Skeletal muscle cell (primary cell): ENCODE measurements around the gene PITPNC1.
"Not testable (repeated sequence)": the region's sequence is repeated elsewhere in the genome, so short reads cannot be mapped to it uniquely, and the experiment has no call there.

Experiments used
- DNase-seq: peaks from one replicate; pipeline ENCODE4 v3.0.0-alpha.2; 2010; ENCODE audit warnings: low read depth
- H3K4me3 ChIP-seq: 2 replicates; pipeline ENCODE4 v1.5.1; 2011; ENCODE audit warnings: low read depth, mild to moderate bottlenecking, control low read depth, low read length, moderate library complexity

Gene PITPNC1

DNA sequence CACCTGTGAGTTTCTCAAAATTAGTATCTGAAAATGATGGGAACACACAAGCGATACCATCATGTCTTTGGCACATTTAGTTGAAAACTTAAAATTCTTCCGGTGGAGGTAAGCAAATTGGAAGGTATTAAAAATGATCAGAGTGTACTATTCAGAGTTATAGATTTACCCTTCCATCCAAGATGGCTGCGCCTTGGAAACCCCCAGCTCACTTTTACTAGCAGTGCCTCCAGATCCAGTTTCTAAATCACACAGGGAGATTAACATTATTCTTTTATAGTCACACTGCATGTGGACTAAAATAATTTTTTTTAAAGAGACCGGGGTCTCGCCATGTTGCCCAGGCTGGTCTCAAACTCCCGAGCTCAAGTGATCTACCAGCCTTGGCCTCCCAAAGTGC, 15.0 kb downstream of the PITPNC1 start:
- no peak overlapping the region for H3K4me3 ChIP-seq
- DNase-seq: no peak

DNA sequence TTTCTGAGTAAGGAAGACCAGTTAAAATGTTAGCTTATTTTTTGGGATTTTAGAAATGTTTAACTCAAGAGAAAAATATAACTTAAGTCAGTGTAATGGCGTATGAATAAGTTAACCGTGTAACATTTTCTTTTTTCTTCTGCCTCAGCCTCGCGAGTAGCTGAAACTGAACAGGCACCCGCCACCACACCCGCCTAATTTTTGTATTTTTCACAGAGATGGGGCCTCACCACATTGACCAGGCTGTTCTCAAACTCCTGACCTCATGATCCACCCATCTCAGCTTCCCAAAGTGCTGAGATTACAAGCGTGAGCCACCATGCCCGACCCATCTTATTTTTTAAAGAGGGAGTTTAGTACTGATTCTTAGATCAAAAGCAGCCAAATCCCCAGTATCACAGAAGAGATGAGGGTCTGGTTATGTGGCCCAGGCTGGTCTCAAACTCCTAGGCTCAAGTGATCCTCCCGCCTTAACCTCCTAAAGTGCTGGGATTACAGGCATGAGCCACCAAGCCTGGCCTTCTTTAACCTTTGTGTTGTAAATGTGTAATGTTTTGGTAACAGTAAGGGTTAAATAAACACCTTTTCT, 16.8 kb downstream of the PITPNC1 start:
- no peak for DNase-seq
- H3K4me3 ChIP-seq: no peak overlapping the region

DNA sequence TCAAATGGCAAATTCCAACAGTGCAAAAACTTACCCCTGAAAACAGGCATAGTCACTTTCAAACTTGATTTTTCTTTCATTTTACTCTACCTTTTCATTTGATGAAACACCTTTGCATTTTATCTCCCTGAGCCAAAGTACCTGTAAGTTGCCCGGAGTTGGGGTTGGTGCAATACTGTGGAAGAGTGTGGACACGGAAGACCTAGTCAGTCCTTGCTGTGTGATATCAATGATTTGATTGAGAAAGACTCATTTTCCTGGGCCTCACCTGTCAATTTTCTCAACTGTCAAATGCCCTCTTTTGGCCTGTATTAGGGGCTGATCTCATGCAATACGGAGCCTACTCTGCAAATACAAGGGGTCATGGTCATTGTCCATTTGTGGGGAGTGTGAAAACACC, 22.6 kb downstream of the PITPNC1 start:
- no peak for DNase-seq
- no peak overlapping the region for H3K4me3 ChIP-seq

DNA sequence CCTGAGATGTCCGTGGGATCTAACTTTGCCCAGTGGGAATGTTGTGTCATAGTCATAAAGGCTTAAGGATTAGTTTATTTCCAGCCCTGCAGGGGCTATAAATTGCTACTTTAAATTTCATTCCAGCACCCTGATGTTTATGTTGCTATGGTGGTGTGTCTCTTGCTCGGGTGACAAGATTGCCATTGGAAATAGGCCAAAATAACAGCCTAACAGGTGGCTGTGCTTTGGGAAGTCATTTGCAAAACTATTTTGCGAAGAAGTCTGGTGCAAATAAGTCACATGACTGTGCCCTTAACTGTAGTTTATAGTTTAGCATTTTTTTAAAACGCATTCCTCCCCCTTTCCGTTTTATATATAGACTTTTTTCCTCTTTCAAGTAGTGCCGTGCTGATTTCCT, 23.1 kb downstream of the PITPNC1 start:
- DNase-seq: no peak
- no peak overlapping the region for H3K4me3 ChIP-seq

DNA sequence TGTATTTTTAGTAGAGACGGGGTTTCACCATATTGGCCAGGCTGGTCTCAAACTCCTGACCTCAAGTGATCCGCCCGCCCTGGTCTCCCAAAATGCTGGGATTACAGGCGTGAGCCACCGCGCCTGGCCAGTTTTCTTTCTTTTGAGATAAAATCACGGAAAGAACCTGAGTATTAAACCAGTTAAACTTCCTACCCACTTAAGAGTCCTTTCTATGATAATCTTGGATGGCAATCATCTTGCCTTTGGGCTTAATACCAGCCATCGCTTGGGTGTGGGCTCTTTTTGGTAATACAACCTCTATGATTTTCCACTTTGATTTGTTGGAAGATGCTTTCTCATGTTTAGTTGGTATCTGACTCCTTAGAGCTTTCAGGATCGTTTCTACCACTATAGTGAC, 24.0 kb downstream of the PITPNC1 start:
- H3K4me3 ChIP-seq: no peak overlapping the region
- no peak for DNase-seq

DNA sequence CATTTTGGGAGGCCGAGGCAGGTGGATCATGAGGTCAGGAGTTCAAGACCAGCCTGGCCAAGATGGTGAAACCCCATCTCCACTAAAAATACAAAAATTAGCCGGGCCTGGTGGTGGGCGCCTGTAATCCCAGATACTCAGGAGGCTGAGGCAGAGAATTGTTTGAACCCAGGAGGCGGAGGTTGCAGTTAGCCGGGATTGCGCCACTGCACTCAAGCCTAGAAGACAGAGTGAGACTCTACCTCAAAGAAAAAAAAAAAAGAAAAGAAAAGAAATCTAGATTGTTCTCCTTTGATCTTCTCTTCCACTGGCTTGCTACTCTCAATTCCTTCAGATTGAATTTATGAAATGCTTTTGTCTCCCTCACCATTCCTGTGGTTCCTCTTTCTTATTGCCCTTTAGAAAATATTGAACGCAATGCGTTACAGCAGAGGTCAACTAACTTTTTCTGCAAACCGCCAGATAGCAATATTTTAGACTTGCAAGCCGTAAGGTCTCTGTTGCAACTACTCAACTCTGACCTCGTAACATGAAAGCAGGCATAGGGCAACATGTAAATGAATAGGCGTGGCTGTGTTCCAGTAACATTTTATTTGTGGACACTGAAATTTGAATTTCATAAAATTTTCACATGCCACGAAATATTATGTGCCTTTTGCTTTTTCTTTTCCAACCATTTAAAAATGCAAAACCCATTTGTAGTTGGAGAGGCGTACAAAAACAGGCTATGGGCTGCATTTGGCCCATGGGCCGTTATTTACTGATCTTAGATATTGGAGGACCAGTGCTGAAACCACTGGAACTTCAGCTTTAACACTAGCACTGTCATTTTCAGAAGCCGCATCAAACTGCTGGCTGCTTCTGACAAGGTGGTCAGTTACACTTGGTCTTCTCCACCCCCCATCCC, 24.8 kb downstream of the PITPNC1 start:
- DNase-seq: no peak
- H3K4me3 ChIP-seq: no peak overlapping the region

DNA sequence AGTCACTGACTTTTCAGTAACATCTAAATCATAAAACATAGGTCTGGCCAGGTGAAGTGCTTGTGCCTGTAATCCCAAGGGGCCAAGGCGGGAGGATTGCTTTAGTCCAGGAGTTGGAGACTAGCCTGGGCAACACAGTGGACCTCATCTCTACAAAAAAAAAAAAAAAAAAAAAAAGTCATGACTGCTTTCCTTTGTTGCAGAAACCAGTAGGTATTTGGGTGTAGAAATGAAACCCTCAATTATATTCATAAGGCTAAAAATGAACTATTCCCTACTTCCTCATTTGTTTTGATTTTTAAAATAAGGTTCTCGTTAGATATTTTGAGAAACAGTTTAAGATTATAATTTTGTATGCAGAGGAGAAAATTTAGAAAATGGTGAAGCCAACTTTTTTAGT, 26.0 kb downstream of the PITPNC1 start:
- no peak for DNase-seq
- H3K4me3 ChIP-seq: no peak overlapping the region

DNA sequence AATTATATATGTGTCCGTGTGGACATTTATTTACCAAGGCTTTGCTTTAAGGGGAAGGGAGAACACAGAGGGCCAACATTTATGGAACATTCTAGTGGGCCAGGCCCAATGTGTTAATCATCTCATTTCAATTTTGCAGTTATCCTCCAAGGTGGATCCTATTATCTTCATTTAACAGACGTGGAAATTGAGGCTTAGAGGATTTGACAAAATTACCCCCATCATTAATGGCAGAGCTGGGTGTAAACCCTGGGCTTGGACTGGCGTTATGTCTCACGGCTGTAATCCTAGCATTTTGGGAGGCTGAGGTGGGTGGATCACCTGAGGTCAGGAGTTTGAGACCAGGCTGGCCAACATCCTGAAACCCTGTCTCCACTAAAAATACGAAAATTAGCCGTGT, 26.4 kb downstream of the PITPNC1 start:
- DNase-seq: no peak
- no peak overlapping the region for H3K4me3 ChIP-seq

DNA sequence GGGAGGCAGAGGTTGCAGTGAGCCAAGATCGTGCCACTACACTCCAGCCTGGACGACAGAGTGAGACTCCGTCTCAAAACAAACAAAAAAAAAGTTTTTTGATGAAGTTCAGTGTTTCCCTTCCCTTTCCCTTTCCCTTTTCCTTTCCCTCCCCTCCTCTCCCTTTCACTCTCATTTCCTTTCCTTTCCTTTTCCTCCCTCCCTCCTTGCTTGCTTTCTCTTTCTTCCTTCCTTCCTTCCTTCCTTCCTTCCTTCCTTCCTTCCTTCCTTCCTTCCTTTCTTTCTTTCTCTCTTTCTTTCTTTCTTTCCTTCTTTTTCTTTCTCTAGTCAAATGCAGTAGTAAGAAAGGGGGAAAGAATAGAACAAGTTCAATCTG, 31.4 kb downstream of the PITPNC1 start:
- not testable (repeated sequence) for DNase-seq, H3K4me3 ChIP-seq

DNA sequence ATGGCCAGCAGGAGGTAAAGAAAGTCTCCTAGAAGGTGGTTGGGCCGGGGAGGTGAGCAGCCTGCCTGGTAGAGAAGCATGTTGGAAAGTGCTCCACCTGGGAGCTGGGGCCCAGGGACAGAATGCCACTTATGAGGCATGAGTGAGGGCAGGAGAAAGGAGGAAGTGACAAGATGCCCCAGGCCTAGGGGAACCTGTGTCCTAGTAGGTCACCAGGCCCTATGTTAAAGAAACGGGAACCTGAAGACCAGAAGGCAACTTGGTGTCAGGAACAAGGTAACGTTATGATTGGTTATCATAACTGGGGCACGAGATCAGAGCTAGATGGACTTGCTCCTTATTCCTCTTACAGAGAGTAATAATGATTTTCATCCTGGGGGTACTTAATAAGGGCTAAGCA, 34.3 kb downstream of the PITPNC1 start:
- H3K4me3 ChIP-seq: no peak overlapping the region
- no peak for DNase-seq

DNA sequence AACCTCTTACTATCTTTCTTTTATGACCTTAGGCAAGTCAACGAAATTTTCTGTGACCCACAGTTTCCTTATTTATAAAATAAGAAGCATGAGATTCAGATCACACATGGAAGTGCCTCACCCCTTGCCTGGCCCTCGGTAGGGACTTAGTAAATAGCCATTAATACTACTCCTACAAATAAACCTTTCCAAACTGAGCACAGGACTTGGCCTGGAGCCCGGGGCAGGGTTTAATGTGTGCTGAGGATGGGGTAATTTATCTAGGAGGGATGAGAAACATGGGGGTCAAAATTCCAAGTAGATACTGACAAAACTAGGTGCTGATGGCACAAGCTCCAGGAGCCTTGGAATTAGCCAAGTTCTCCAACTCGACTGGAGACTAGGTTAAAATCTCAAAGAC, 35.0 kb downstream of the PITPNC1 start:
- DNase-seq: no peak
- H3K4me3 ChIP-seq: no peak overlapping the region

DNA sequence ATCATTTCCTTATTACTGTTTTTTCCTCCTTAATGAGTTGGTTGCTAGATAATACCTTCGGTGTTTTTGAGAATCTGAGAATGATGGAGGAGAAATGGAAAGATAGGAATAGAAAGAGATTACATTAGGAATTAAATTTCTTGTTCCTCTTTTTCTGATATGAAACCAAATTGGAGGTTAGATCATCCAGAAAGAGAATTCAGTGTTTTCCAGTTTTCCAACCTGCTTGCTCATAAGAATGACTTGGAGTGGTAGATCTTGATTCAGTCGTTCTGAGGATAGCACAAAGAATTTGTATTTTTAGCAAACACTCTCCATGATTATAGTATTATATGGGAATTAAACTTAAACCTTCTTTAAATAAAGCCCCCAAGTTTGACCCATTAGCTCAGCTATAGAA, 35.9 kb downstream of the PITPNC1 start:
- no peak overlapping the region for H3K4me3 ChIP-seq
- no peak for DNase-seq

DNA sequence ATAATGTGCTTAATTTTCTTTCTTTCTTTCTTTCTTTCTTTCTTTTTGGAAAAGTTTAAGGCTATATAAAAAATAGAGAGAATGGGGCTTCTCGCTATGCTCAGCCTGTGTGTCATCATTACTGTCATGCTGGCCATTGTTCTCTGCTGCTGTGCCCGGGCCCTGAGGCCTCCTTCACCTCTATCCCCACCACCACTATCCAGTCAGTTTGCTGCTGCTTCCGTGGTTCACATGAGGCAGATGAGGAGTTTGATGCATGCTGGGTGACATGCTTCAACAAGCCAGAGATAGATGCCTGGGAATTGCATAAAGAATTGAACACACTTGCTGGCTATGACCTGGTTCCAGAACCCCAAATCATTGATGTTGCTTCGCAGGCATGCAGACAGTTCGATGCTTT, 36.3 kb downstream of the PITPNC1 start:
- no peak for DNase-seq
- H3K4me3 ChIP-seq: no peak overlapping the region

DNA sequence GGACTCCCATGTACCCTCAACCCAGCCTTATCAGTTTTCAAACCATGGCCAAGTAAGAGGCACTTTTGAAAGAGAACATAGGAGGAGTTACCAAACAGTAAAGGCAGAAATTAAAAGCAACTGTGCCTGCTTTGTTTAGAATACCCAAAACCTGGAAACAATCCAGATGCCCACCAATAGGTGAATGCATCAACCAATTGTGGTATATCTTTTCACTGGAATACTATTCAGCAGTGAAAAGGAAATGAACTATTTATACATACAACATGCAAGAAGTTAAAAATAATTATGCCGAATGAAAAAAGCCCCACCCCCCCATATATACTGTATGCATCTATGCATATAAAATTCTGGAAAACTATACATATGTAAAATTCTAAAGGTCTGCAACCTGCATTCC, 37.0 kb downstream of the PITPNC1 start:
- DNase-seq: no peak
- H3K4me3 ChIP-seq: no peak overlapping the region

DNA sequence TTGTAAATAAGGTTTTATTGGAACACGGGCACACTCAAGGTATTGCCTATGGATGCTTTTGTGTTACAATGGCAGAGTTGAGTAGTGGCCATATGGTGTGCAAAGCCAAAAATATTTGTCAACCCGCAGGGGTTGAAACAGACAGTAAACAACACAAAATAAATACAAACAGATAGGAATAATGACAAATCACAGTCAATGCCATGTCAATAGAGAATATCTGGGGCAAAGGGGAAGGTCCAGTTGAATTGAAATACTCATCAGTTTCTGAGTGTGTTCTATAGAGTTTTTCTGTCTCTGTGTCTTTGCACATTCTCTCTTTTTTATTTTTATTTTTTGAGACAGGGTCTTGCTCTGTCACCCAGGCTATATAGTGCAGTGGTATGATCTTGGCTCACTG, 37.5 kb downstream of the PITPNC1 start:
- DNase-seq: no peak
- no peak overlapping the region for H3K4me3 ChIP-seq

DNA sequence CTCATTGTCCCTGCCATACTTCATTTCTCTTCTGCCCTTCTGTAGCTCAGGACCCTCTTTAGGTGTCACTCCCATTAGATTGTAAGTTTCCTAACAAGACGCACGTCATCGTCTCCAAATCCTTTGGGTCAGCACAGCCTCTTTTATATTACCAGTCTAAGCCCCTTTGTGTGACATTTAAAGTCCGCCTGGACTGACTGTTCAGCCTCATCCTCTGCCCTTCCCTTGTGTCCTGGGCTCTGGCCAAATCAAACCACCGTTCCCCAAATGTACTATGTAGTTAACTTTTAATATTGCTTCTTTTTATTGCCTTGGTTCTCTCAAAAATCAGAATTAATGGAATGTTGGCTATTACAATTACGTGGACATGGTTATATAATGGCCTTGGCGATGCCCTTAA, 38.2 kb downstream of the PITPNC1 start:
- DNase-seq: no peak
- H3K4me3 ChIP-seq: no peak overlapping the region

DNA sequence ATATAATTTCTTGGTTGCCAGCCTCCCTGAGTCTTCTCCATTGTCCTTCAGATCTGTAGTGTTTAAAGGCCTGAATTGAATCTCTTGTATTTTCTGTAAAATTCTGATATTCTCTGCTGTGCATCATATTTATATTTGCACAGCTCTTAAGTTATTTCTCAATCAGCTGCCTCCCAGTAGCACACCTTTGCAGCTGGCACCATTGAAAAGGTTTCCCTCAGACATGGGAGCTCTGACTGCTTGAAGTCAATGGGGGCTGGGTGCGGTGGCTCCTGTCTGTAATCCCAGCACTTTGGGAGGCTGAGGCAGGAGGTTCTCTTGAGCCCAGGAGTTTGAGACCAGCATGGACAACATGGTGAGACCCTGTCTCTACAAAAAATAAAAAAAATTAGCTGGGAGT, 40.4 kb downstream of the PITPNC1 start:
- H3K4me3 ChIP-seq: no peak overlapping the region
- DNase-seq: no peak

DNA sequence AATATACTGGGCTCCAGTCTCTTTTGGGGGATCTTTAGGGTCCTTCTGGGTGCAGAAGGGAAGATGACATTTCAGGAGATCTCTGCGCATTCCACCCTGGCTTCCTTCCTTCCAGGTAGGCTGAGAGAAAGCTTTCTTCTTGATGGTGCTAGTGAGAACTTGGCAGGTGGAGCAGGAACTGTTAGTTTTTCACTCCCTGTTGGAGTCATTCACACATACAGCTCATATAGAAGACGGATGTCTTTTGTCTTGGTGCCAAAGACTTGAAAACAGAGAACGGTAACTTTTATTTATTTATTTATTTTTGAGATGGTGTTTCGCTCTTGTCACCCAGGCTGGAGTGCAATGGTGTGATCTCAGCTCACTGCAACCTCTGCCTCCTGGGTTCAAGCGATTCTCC, 43.9 kb downstream of the PITPNC1 start:
- DNase-seq: no peak
- no peak overlapping the region for H3K4me3 ChIP-seq

DNA sequence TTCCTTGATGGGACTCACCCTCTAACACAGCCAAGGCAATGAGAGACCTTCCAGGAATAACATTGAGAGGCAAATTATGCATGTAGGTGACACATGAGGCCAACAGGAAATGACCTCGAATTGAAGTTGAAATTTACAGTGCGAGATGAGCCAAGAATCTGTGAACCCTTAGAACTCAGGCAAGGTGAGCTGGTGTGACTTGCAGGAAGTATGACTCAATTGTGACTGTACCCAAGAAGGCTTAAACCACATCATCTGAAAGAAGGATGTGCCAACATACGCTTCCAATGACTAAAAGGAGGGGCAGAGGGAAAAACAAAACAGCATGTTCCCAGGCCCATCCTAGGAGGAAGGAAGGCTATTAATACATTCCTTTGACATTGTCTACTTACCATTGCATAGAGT, 44.8 kb downstream of the PITPNC1 start:
- DNase-seq: peak; percentile 90

DNA sequence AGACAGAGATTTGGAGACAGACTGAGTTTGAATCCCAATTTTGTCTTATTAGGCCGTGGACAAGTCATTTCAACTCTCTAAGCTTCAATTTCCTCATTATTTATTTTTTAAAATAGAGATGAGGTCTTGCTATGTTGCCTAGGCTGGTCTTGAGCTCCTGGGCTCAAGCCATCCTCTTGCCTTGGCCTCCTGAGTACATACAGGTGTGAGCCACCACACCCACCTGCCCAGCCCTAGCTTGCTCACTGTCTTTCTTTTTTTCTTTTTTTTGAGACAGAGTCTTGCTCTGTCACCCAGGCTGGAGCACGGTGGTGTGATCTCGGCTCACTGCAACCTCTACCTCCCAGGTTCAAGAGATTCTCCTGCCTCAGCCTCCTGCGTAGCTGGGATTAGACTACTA, 45.2 kb downstream of the PITPNC1 start:
- DNase-seq, H3K4me3 ChIP-seq: not testable (repeated sequence)

More for the DNA sequence above, 44.8 kb downstream of the PITPNC1 start:
- H3K4me3 ChIP-seq: no peak overlapping the region

DNA sequence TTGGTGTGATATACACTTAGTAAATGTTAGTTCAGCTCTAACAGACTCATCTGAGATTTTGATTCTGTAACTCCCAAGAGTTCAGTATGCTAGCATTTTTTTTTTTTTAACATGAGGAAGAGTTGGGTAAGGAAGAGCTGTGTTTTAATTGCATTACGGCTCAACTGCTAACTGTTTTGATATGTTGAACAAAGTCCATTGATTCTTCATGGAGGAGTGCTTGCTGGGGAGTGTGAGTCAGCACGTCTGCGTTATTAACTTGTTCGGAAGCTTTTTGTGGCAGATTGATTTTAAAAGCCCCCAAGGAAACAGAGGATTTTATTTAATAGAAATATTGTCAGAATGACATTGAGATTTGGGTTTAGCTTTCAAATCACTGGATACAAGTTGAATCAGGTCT, 45.8 kb downstream of the PITPNC1 start:
- H3K4me3 ChIP-seq: no peak overlapping the region
- DNase-seq: no peak
